HL-60 (cell line): Measurements from ENCODE around the gene SBSN.

ENCODE experiments used
- DNase-seq, 2 experiments: peaks; one replicate each; pipeline ENCODE4 v3.0.0-alpha.2; 2010 to 2020; ENCODE audit warnings: low read depth in 1 of 2, low spot score in 1 of 2
- H3K27ac ChIP-seq: fragments of 250-450 bp; sonication (Bioruptor Pico); replicated peaks from 2 replicates; pipeline ENCODE4 v1.5.1; 2020; ENCODE audit warnings: mild to moderate bottlenecking, moderate library complexity
- H3K27me3 ChIP-seq: fragments of 250-450 bp; sonication (Bioruptor Pico); 2 replicates; pipeline ENCODE4 v1.5.1; 2021; ENCODE audit warnings: mild to moderate bottlenecking, moderate library complexity; ENCODE audit not compliant: insufficient read depth, poor library complexity, severe bottlenecking
- H3K4me3 ChIP-seq: replicated peaks from 2 replicates; pipeline ENCODE4 v1.5.1; 2011; ENCODE audit warnings: mild to moderate bottlenecking, control low read depth, low read length; ENCODE audit not compliant: insufficient read depth
- CTCF ChIP-seq: IDR thresholded peaks from one replicate; pipeline ENCODE4 v1.5.1; 2011; ENCODE audit warnings: low read length, control low read depth, inconsistent platforms; ENCODE audit not compliant: insufficient read depth
- GABPA ChIP-seq: IDR thresholded peaks from 2 replicates; pipeline ENCODE4 v1.6.1; 2012; ENCODE audit warnings: low read depth
- POLR2AphosphoS5 ChIP-seq: IDR thresholded peaks from 2 replicates; pipeline ENCODE4 v1.6.1; 2012; ENCODE audit warnings: low read depth
- REST ChIP-seq: IDR thresholded peaks from 2 replicates; pipeline ENCODE4 v1.6.1; 2012; ENCODE audit warnings: low read depth; ENCODE audit not compliant: insufficient replicate concordance
- SPI1 ChIP-seq: IDR thresholded peaks from 2 replicates; pipeline ENCODE4 v1.6.1; 2012; ENCODE audit warnings: low read depth, mild to moderate bottlenecking, borderline replicate concordance

The SBSN gene

GRCh38 chr19:35529241-35530218 is 1.4 kb upstream of the SBSN start:
- H3K27ac ChIP-seq = no peak overlapping the region
- peaks cover 19% of the 10 kb centered on the region for H3K27me3 ChIP-seq
- DNase-seq = no peak
- no peak overlapping the region for H3K4me3 ChIP-seq
- TF ChIP-seq POLR2AphosphoS5 (no peak), SPI1 (no peak), GABPA (no peak), CTCF (no peak), REST (no peak)

GRCh38 chr19:35525873-35526272 is 2.2 kb downstream of the SBSN start:
- DNase-seq = no peak
- no peak overlapping the region for H3K4me3 ChIP-seq
- TF ChIP-seq SPI1 = no peak
- no peak for TF ChIP-seq CTCF
- no peak for TF ChIP-seq GABPA
- no peak for TF ChIP-seq REST
- no peak for TF ChIP-seq POLR2AphosphoS5
- no peak overlapping the region for H3K27ac ChIP-seq
- H3K27me3 ChIP-seq = peaks cover 9% of the 10 kb centered on the region

- TF ChIP-seq REST = no peak
- TF ChIP-seq CTCF = no peak
- TF ChIP-seq POLR2AphosphoS5 = no peak
- no peak for TF ChIP-seq GABPA
- TF ChIP-seq SPI1 = no peak
- Histone ChIP-seq H3K27ac (no peak overlapping the region), H3K4me3 (no peak overlapping the region), H3K27me3 (peaks cover 7% of the 10 kb centered on the region)
- no peak for DNase-seq
Observed at GRCh38 chr19:35524181-35524837, 3.8 kb downstream of the SBSN start.
